GM18508 (cell line): Measurements from ENCODE around the gene RBSN.

Experiments
- ATAC-seq: cut with Tn5 transposase; IDR thresholded peaks from one replicate; pipeline ENCODE4 v1.9.1; 2021; ENCODE audit warnings: moderate number of reproducible peaks; ENCODE audit not compliant: insufficient read depth, unreplicated experiment

RBSN gene

DNA sequence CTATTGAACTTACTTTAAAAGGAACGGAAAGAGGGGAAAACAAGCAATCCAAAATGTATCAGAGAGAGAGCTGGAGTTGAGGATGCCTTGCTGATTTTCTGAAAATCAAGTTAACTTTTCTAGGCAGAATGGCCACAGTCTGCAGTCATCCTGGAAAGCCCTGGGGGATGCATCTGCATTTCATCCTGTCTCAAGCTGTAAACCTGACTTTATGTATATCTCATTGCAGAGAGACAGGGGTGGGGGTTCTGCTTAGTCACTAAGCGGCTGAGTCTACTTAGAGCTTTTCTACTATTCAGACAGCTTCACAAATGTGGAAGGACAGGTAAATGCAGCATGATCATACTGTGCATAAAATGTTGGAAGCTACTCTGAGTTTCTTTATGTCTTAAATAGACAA is 75.2 kb downstream of the RBSN start:
- no peak for ATAC-seq

DNA sequence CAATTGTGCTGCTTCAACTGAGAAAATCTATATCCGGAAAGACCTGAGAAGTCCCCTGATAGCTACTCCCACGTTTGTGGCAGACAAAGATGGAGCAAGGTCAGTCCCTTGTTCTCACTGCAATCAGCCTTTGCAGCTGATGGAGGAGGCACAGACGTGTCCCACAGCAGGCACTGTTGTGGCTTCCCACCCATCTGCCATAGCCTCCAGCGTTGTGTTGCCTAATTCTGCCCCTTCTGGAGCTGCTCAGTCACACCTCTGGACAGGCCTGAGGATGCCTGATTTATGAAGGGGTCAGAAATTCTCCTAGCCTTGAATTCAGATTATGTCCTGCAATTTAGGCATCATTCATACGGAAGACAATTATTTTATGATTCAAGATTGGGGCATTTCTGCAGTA is 75.7 kb downstream of the RBSN start:
- ATAC-seq = no peak
